22Rv1 (cell line): ENCODE measurements around the gene ALAS1.
A peak's percentile ranks its signal among the peaks of the same experiment; 100 is the strongest.

Experiments
- H3K27ac ChIP-seq: fragments of 450-650 bp; 2 replicates; pipeline ENCODE4 v1.5.1; 2017
- ZFX ChIP-seq: fragments of 450-650 bp; IDR thresholded peaks from 2 replicates; pipeline ENCODE4 v1.6.1; 2017; ENCODE audit warnings: antibody characterized with exemption, borderline replicate concordance
- TF ChIP-seq, protein P1 (sequence below): fragments of 450-650 bp; IDR thresholded peaks from 2 replicates; pipeline ENCODE4 v1.5.1; 2017; ENCODE audit warnings: mild to moderate bottlenecking

ALAS1 gene

DNA sequence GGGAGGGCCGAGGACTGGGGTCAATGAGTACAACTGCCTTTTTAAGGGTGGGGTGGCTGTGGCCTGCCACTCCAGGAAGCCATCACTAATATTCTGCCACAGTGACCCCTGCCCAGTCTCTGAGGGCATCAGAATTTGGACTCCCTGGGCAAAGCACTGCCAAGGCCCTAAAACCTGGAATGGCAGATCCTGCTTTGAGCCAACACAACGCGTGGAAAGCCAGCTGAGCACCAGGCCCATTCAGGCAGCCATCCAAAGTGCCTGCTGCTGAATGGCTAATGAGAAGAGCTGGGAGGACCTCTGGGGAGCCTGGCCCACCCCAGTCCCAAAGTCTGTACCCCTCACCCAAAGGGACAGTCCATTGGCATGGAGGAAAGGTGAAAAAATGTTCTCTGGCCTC is 36.0 kb downstream of the ALAS1 start:
- no peak for TF ChIP-seq ZFX
- TF ChIP-seq, protein P1, sequence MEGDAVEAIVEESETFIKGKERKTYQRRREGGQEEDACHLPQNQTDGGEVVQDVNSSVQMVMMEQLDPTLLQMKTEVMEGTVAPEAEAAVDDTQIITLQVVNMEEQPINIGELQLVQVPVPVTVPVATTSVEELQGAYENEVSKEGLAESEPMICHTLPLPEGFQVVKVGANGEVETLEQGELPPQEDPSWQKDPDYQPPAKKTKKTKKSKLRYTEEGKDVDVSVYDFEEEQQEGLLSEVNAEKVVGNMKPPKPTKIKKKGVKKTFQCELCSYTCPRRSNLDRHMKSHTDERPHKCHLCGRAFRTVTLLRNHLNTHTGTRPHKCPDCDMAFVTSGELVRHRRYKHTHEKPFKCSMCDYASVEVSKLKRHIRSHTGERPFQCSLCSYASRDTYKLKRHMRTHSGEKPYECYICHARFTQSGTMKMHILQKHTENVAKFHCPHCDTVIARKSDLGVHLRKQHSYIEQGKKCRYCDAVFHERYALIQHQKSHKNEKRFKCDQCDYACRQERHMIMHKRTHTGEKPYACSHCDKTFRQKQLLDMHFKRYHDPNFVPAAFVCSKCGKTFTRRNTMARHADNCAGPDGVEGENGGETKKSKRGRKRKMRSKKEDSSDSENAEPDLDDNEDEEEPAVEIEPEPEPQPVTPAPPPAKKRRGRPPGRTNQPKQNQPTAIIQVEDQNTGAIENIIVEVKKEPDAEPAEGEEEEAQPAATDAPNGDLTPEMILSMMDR, result no peak
- H3K27ac ChIP-seq, result no peak overlapping the region

DNA sequence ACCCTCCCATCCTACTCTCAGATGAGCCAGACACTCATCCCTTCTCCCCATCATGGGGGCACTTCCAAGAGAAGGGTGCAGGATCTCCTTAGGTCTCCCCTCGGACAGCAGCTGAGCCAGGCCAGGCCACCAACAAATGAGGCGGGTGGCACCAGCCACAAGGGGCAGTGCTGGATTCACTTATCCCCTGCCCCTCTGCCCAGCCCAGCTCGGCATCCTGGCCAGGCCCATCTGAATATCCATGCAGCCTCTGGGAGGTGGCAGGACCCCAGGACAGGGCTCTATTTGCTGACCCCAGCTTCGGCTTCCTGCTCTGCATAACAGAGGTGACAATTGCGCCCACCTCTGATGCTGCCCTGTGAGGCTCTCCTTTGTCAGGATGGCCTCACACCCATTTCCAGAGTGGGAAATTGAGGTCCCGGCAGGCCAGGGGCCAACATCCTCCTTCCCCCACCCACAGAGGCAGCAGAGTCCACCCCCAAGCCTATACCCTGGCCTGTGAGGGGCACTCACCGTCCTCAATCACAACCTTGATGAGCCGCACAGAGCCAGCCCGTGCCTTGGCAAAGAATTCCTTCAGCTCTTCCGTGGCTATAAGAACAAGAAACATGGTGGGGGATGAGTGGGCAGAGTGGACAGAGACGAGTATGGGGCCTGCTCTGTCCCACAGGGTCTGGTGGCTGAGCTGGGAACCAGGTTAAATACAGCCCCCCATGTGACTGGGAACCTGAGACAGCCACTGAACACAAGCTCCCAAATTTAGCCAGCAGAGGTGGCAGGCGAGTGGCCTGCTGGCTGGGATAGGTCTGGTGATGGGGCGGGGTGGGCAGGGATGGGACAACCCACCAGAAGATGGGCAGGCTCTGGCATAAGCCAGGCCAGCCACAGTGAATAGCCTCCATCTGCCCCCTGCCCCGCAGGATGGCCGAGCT is 36.8 kb downstream of the ALAS1 start:
- no peak for TF ChIP-seq ZFX
- TF ChIP-seq, protein P1, result peak; percentile 20; the same call in 1 of the 2 replicates
- H3K27ac ChIP-seq, result no peak overlapping the region

DNA sequence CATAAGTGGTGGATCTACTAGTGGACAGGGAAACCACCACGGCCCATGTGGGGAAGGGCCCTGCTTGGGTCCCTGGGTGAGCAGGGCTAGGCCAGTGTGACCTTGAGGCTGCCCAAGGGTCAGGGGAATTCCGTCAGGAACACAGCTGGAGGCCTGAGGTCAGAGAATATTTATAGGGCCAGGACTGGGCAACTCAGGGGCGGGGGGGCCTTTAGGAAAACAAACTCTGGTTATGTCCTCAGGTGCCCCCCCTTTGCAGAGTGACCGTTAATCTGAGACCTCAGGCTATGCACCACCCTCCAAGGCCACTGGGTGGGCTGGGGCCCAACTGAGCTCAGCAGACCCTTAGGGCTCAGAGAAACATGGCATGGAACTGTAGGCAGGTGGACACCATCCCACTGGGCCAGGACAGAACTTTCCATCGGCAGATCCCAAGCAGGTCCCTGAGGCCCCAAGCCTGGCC is 38.5 kb downstream of the ALAS1 start:
- H3K27ac ChIP-seq, result no peak overlapping the region
- TF ChIP-seq, protein P1, result no peak
- no peak for TF ChIP-seq ZFX

DNA sequence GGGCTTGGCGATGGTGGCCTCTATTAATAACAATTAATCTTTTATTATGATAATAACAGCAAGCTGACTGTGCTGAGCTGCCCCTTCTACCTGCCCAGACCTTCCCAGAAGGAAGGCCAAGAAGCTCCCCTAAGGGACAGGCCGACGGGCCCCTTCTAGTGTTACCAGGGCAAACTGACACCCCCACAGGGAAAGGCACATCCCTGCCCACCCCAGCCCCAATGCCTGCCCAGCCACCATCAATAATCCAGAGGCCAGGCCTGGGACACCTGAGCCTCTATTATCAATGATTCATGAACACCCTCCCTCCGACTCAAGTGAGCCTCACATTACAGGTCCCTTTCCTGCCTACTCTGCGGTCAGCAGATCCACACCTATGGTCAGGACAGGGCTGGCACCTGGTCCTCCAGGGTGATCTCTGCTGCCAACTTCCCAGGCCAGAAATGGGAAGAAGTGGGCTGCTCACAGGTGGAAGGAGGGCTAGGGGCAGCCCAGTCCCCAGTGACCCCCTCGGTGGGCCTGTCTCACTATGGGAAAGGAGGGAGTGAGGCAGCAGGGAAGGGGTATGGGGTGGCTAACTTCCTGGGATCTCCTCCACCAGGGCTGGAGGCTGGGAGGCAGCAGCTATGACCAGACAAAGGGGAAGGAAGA is 39.2 kb downstream of the ALAS1 start:
- TF ChIP-seq ZFX, result no peak
- TF ChIP-seq, protein P1, result no peak
- H3K27ac ChIP-seq, result peak overlapping the region; percentile 79

DNA sequence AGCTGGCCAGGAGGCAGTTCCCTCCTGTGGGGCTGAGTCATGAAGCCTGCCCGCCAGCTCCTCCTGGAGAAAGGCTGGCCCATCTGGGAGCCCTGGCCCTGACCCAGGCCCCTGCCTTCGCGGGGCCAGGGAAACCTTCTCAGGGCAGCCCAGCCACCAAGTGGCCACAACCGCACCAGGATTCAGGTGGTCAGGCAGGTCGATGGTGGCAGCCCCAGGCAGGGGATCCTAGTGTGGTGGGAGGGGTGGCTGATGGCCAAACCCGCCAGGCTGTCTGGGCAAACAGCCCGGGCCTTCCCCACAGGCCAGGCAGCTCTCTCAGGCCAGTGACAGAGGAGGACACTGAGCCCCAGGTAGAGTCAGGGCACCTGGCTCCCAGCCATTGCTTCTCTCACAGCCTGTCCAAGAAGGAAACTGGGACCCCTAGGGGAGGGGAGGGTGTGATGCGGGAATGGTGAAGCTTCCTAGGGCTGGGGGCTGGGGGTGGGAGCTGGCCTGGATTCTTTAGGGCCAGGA is 39.8 kb downstream of the ALAS1 start:
- TF ChIP-seq, protein P1, result no peak
- no peak for TF ChIP-seq ZFX
- peak overlapping the region; percentile 79 for H3K27ac ChIP-seq

DNA sequence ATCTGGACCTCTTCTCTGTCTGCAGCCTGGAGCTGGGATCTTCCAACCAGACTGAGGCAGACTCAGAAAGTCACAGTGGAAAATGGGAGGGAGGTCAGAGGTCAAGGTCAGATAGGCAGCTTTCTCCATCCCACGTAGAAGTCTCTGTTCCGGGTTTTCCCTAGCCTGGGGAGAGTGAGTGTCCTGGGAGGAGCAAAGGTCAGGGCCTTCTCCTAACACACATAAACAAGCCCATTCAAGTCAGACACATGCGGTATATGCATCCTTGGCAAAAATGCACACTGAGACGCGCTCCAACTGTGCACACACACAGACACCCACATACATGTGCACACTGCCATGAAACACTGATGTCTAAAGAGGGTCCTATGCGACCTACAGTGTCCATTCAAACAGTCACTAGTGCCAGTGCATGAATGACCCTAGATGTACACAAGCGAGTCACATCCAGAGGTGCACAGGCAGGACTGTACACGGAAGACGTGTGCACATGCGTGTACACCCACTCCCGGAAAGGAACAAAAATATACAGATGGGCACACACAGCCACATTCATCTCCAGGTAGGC is 40.3 kb downstream of the ALAS1 start:
- peak overlapping the region; percentile 79 for H3K27ac ChIP-seq
- no peak for TF ChIP-seq ZFX
- TF ChIP-seq, protein P1, result no peak
